NCI-H2107 treated with DMSO at 0.1 percent for 48 hours (cell line): ENCODE data around the gene GEN1.
"Not testable (repeated sequence)": the region's sequence is repeated elsewhere in the genome, so short reads cannot be mapped to it uniquely, and the experiment has no call there.

ENCODE experiments used
- DNase-seq: peaks from one replicate; lab custom pipeline; 2025; ENCODE audit not compliant: unreplicated experiment; lab: John Stamatoyannopoulos, UW

GEN1 gene

DNA sequence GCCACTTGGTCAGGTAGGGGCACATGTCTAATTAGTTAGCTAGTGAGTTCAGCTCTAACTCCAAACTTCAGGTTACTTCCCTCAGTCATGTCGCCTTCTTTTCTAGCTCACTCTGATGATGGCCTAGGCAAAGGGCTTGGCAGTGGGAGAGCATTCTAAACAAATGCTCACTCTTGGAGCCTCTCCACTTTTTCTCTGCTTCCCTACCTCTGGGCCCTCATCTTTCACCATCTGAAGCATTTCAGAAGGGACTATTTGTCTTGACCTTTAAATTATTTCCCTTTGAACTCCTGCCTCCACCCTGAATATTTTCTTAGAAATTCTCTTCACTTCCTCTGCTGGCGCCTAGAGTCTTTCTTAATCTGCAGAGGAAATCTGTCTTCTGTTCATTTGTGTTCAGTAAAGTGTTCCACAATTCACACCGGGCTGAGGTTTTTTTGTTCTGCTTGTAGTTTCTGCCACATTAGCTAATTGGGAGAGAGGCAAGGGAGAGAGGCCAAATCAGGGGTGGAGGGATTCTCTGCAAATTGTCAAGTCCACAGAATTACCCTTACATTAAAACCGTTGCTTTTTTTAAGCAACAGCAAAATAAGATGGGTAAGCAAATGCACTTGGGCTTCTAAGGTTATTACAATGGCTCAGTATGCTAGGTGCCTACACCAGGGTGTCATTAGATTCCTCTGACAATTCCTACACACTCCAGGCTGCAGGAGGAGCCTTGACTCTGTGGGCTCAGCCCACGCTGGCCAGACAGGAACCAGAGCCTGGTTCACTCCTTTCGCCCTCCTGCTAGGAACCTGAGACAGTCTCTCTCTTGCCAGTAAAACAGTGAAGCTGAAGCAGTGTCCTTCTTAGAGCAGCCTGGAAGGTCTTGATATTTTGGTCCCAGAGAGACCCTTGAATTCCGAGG is 67.9 kb downstream of the GEN1 start:
- no peak for DNase-seq

- DNase-seq: no peak
Observed at GRCh38 chr2:17822445-17823117, 68.6 kb downstream of the GEN1 start.

GRCh38 chr2:17823646-17824045 is 69.7 kb downstream of the GEN1 start:
- DNase-seq: not testable (repeated sequence)

DNA sequence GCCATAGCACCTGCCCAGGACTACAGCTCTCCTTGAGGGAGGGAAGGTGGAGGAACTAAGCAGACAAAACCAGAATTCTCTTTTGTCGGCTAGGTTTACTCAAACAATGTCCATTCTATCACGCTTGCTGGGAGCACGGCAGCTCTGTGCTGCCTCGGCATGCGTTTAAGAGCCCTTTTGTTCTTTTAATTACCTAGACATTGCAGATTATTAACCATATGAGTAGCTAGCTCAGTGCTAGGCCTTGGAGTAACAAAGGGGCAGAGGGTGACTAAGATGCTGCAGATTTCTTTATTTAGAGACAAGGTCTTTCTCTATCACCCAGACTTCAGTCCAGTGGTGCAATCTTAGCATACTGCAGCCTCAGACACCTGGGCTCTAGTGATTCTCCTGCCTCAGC is 73.4 kb downstream of the GEN1 start:
- no peak for DNase-seq

DNA sequence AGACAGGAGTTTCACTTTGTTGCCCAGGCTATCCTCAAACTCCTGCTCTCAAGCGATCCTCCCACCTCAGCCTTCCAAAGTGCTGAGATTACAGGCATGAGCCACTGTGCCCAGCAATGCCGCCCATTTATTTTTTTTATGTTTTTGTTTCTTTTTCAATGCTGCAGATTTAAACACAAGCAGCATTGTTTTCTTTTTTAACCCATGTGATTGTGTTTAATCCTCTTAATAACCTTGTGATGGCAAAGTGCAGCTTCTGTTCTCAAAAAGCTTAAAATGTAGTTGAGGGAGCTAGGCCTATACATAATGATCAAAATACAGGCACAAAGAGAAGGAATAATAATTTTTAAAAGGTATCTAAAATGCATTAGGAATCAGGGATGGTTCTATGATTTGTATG is 73.8 kb downstream of the GEN1 start:
- no peak for DNase-seq

DNA sequence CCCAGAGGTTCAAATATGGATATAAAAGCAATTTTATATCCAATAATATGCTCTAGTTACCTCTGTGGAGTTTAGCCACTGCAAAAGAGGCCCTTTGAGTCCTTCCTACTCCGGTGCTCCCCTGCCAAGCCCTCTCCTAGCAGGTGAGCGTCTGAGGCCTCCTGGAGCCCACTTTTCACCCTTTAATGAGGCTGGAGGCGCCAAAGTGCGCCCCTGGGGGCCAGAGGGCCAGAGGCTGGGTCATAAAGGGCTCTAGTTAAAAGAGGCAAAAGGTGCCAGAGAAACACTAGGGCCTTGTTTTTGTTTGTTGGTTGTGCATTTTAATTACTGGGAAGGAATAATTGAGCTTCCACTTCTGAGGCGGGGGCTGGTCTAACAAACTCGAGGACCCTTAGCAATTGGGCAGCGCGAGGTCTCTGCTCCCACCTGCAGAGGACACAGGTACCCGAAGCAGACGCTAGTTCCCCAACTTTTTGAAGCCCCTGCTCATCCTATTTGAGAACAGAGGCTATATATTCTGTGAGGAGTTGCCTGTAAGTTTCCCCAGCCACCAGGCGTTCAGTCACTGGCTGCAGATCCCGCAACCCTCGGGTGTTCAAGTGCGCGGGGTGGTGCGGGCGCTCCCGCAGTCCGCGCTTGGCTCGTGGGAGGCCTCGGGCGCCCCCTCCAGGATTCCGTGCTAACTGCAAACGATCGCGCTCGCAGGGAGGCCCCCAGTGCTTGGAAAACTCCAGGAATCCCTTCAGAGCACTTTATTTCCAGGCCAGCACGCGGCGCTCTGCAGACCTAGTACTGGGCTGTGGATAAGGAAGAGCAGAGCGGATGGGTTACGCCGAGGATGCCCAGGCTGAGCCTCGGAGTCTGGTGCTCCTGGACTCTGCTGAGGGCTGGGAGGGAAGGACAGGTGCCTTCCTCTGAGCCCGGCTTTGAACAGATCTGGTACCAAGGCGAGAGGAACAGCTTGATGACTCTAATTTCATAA is 76.4 kb downstream of the GEN1 start:
- DNase-seq: peak; percentile 62

DNA sequence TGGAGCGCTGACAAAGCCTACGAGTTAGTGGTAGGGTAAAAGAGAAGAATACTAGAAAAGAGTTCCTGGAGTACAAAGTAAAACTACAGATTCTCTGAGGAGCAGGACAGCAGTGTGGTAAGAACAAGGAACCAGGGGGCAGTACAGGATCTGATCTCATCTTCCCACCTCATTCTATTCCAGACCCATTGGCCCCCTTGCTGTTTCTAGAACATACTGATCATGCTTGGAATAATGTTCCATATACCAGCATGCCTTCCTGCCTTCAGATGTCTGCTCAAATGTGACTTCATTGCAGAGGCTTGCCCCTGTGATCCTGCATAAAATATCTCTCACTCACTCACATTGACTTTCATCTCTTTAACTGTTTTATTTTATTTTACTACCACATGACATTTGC is 81.6 kb downstream of the GEN1 start:
- no peak for DNase-seq
